PC-3 (cell line): ENCODE measurements around the gene CDAN1.

ENCODE experiments used
- EZH2 ChIP-seq: fragments of 300-600 bp; sonication (generic); IDR thresholded peaks from one replicate; pipeline ENCODE4 v1.6.1; 2017; ENCODE audit warnings: antibody characterized with exemption, mild to moderate bottlenecking, low read length; ENCODE audit not compliant: unreplicated experiment
- EZH2phosphoT487 ChIP-seq: fragments of 300-600 bp; sonication (generic); IDR thresholded peaks from 2 replicates; pipeline ENCODE4 v1.6.1; 2018; ENCODE audit warnings: mild to moderate bottlenecking, antibody characterized with exemption, low read length, borderline replicate concordance
- TF ChIP-seq, protein P1 (sequence below): fragments of 300-600 bp; sonication (generic); conservative IDR thresholded peaks from 2 replicates; pipeline ENCODE4 v1.5.1; 2017; ENCODE audit warnings: antibody characterized with exemption, low read depth, mild to moderate bottlenecking, low read length

DNA sequence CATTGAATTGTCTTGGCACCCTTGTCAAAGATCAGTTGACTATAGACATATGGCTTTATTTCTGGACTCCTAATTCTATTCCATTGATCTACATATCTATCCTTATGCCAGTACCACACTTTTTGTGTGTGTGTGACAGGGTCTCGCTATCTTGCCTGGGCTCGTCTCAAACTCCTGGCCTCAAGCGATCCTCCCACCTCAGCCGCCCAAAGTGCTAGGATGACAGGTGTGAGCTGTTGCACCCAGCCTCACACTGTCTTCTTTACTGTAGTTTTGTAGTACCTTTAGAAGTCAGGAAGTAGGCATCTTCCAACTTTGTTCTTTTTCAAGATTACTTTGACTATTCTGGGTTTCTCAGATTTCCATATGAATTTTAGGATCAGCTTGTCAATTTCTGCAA lies 24.3 kb downstream of the CDAN1 start:
- TF ChIP-seq EZH2: no peak
- TF ChIP-seq, protein P1, sequence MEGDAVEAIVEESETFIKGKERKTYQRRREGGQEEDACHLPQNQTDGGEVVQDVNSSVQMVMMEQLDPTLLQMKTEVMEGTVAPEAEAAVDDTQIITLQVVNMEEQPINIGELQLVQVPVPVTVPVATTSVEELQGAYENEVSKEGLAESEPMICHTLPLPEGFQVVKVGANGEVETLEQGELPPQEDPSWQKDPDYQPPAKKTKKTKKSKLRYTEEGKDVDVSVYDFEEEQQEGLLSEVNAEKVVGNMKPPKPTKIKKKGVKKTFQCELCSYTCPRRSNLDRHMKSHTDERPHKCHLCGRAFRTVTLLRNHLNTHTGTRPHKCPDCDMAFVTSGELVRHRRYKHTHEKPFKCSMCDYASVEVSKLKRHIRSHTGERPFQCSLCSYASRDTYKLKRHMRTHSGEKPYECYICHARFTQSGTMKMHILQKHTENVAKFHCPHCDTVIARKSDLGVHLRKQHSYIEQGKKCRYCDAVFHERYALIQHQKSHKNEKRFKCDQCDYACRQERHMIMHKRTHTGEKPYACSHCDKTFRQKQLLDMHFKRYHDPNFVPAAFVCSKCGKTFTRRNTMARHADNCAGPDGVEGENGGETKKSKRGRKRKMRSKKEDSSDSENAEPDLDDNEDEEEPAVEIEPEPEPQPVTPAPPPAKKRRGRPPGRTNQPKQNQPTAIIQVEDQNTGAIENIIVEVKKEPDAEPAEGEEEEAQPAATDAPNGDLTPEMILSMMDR: no peak
- TF ChIP-seq EZH2phosphoT487: no peak
